Fibroblast of peridontal ligament (primary cell): ENCODE data around the gene SSH2.
"Not testable (repeated sequence)": the region's sequence is repeated elsewhere in the genome, so short reads cannot be mapped to it uniquely, and the experiment has no call there.

Experiments used
- DNase-seq: peaks from one replicate; pipeline ENCODE4 v3.0.0-alpha.2; 2010; ENCODE audit errors: extremely low read depth

Gene SSH2

GRCh38 chr17:29836643-29837042 lies 93.4 kb downstream of the SSH2 start:
- peak; percentile 21 for DNase-seq

- DNase-seq, result peak; percentile 49
These were observed 94.3 kb downstream of the SSH2 start for GRCh38 chr17:29835435-29836351.

GRCh38 chr17:29833801-29834200 lies 96.2 kb downstream of the SSH2 start:
- no peak for DNase-seq

- DNase-seq, result no peak
These were observed 101.2 kb downstream of the SSH2 start for GRCh38 chr17:29828676-29829284.

- peak; percentile 18 for DNase-seq
These were observed 102.8 kb downstream of the SSH2 start for GRCh38 chr17:29827179-29827578.

GRCh38 chr17:29826114-29826692 lies 103.8 kb downstream of the SSH2 start:
- no peak for DNase-seq

GRCh38 chr17:29825604-29826003 lies 104.4 kb downstream of the SSH2 start:
- DNase-seq, result no peak

- no peak for DNase-seq
These were observed 108.1 kb downstream of the SSH2 start for GRCh38 chr17:29821897-29822296.

GRCh38 chr17:29820425-29820824 lies 109.6 kb downstream of the SSH2 start:
- no peak for DNase-seq

GRCh38 chr17:29807520-29808361 lies 122.3 kb downstream of the SSH2 start:
- DNase-seq, result peak; percentile 84

- DNase-seq, result no peak
These were observed 127.8 kb downstream of the SSH2 start for GRCh38 chr17:29802246-29802645.

- DNase-seq, result no peak
These were observed 129.6 kb downstream of the SSH2 start for GRCh38 chr17:29800457-29800856.

GRCh38 chr17:29796652-29797051 lies 133.4 kb downstream of the SSH2 start:
- DNase-seq, result no peak

GRCh38 chr17:29793501-29793900 lies 136.5 kb downstream of the SSH2 start:
- no peak for DNase-seq

- no peak for DNase-seq
These were observed 138.5 kb downstream of the SSH2 start for GRCh38 chr17:29791336-29792080.

- DNase-seq, result peak; percentile 66
These were observed 140.5 kb downstream of the SSH2 start for GRCh38 chr17:29789196-29790170.

- no peak for DNase-seq
These were observed 142.0 kb downstream of the SSH2 start for GRCh38 chr17:29787995-29788394.

GRCh38 chr17:29782917-29783316 lies 147.1 kb downstream of the SSH2 start:
- no peak for DNase-seq

- DNase-seq, result not testable (repeated sequence)
These were observed 150.2 kb downstream of the SSH2 start for GRCh38 chr17:29779812-29780190.
